ENCODE data around the gene MRFAP1. TPM values are rescaled to one million over a fixed set of nuclear protein-coding genes. Genes with fewer than 3 reads are reported as not detected.
A peak's percentile ranks its signal among the peaks of the same experiment; 100 is the strongest.
"Not testable (repeated sequence)": the region's sequence is repeated elsewhere in the genome, so short reads cannot be mapped to it uniquely, and the experiment has no call there.

The MRFAP1 gene
- total RNA-seq, 1 donor from 2014 or later: 122 TPM

DNA sequence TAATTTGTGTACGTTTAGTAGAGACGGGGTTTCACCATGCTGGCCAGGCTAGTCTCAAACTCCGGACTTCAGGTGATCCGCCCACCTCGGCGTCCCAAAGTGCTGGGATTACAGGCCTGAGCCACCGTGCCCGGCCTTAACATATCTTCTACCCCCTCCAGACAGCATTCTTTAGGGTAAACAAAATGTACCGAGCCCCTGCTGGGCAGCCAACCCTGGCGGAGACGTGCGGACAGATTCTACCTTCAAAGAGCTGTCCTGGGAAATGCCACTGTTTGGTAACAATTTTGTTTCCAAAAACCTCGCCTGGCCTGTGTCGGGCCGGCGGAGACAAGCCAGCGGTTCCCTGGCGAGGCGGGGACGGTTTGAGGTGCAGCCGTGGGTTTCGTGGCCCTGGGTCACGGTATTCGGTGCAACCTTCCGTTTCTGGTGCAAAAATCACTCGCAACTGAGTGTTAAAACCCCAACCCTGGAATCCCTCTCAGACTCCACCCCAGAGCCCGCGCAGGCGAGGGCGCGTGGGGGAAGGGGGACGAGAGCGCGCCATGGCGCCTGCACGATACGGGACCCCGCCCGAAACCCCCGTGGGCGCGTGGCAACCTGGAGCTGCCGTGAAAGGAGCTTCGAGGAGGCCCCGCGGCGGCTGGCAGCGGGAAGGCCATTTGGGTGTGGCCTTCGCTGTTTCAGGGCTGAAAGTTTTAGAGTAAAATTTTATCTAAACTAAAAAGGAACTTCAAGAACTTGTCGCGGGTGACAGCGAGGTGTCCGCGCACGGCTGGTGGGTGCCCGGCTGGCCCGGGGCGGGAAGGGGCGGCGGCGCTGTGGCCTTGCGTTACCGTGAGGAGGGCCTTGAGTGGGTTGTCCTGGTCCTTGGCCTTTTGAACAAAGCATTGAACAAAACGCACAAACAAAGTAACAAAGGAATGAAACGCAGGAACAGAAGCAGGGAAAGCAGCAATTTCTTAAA lies 17.0 kb downstream of the MRFAP1 start:
- Mint-ChIP-seq H3K4me1 (peaks cover 13% of the 10 kb centered on the region), H3K9me3 (no peaks in the 10 kb centered on the region), H3K4me3 (no peak overlapping the region), H3K27ac (no peak overlapping the region), H3K27me3 (peaks cover 24% of the 10 kb centered on the region), H3K36me3 (ENCODE audit: low read depth) (peaks cover 1% of the 10 kb centered on the region)
- intact Hi-C loops (cut with micrococcal nuclease): no loop called here
- DNase-seq: no peak

DNA sequence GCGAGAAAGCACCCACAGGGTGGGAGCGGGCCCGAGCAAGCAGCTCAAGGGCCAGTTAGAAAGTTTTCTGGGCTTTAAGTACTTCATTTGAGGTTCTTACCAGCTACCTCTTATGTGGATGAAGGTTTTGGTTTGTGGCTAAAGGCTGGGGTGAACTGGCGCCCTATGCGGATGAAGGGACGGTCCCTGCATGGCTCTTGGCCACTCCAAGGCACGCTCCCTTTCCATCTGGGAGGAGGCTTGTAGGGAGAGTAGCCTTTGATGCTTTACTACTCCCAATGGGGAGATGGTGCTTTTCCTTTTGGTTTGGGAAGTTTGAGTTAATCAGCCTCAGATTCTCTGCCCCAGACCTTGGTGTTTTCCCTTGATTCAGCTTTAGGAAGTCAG lies 17.7 kb downstream of the MRFAP1 start:
- Mint-ChIP-seq H3K9me3 (no peaks in the 10 kb centered on the region), H3K36me3 (ENCODE audit: low read depth) (peaks cover 1% of the 10 kb centered on the region), H3K4me1 (peaks cover 13% of the 10 kb centered on the region), H3K27ac (no peak overlapping the region), H3K4me3 (peak overlapping the region; percentile 74), H3K27me3 (peaks cover 31% of the 10 kb centered on the region)
- no peak for DNase-seq
- intact Hi-C loops (cut with micrococcal nuclease): no loop called here

DNA sequence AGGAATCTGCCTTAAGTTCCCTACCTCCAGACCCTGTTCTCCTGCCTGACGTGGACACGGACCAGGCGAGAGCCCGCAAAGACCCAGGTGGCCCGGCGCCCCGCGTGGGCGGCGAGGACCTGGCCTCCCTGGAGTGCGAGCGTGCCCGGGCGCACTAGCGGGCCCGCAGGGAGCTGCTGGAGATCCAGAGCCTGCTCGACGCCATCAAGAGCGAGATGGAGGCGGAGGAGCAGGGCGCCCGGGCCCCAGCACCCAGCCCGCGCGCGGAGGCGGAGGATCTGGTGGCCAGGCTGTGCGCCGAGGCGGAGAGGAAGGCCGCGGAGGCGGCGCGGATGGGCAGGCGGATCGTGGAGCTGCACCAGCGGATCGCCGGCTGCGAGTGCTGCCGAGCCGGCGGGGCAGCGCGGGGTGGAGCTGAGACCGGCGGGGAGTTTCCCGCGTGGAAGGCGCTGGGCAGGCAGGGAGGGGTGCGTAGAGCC lies 18.2 kb downstream of the MRFAP1 start:
- Mint-ChIP-seq H3K27ac (no peak overlapping the region), H3K9me3 (no peaks in the 10 kb centered on the region), H3K4me3 (peak overlapping the region; percentile 74), H3K27me3 (peaks cover 35% of the 10 kb centered on the region), H3K36me3 (ENCODE audit: low read depth) (peaks cover 1% of the 10 kb centered on the region), H3K4me1 (peaks cover 13% of the 10 kb centered on the region)
- peak; percentile 85 for DNase-seq
- intact Hi-C loops (cut with micrococcal nuclease): no loop called here

DNA sequence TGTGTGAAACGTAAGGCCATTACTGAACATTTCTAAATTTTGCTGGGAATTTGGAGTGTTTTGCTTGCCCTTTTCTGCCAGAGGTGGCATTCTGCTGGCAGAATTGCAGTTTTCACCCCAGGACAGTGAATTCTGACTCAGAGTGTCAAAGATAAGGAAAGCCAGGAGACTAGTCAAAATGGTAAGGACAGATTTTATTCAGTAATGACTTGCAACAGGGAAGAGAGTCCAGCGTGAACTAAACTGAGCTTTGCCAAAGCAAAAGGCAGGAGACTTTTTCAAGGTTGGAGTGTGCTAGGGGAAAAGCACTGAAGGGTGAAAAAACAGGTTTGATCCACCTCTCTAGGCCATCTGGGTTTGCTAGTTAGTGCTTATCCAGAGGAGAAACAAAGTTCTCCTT lies 19.4 kb downstream of the MRFAP1 start:
- Mint-ChIP-seq H3K27me3 (peaks cover 34% of the 10 kb centered on the region), H3K36me3 (ENCODE audit: low read depth) (peaks cover 1% of the 10 kb centered on the region)

DNA sequence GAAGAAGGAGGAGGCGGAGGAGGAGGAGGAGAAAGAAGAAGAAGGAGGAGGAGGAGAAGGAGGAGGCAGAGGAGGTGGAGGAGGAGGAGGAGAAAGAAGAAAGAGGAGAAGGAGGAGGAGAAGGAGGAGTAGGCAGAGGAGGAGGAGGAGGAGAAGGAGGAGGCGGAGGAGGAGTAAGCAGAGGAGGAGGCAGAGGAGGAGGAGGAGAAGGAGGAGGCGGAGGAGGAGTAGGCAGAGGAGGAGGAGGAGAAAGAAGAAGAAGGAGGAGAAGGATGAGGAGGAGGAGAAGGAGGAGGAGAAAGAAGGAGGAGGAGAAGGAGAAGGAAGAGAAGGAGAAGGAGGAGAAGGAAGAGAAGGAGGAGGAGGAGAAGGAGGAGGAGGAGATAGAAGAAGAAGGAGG lies 19.9 kb downstream of the MRFAP1 start:
- no peak for DNase-seq
- Mint-ChIP-seq H3K9me3 (no peaks in the 10 kb centered on the region), H3K36me3 (ENCODE audit: low read depth) (peaks cover 1% of the 10 kb centered on the region), H3K27me3 (peaks cover 34% of the 10 kb centered on the region), H3K4me3 (no peak overlapping the region), H3K27ac (no peak overlapping the region), H3K4me1 (peaks cover 13% of the 10 kb centered on the region)
- intact Hi-C loops (cut with micrococcal nuclease): no loop called here

More for the DNA sequence above, 19.4 kb downstream of the MRFAP1 start:
- Mint-ChIP-seq H3K4me1 (peaks cover 13% of the 10 kb centered on the region), H3K27ac (no peak overlapping the region), H3K9me3 (no peaks in the 10 kb centered on the region), H3K4me3 (no peak overlapping the region)
- intact Hi-C loops (cut with micrococcal nuclease): no loop called here
- DNase-seq: no peak

DNA sequence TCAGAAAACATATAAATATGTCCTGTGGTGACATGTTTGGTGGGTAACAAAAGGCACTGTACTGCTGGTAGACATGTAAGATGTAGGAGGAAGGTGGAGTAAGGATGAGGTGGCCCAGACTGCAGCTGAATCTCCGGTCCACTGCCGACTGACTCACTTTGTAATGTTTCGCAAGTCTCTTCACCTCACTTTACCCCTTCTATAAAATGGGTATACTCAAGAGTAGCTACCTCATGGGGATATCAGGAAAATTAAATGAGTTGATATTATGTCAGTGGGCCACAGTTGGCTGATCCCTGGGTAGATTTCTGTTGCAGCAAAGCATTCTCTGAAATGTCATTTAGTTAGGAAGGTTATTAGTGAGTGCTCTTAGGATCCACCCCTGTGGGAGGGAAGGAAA lies 22.1 kb downstream of the MRFAP1 start:
- H3K36me3 Mint-ChIP-seq (ENCODE audit: low read depth): peaks cover 1% of the 10 kb centered on the region
- DNase-seq: no peak
- no peaks in the 10 kb centered on the region for H3K9me3 Mint-ChIP-seq
- H3K27ac Mint-ChIP-seq: no peak overlapping the region
- H3K27me3 Mint-ChIP-seq: peaks cover 34% of the 10 kb centered on the region
- no peak overlapping the region for H3K4me3 Mint-ChIP-seq
- H3K4me1 Mint-ChIP-seq: peaks cover 13% of the 10 kb centered on the region
- intact Hi-C loops (cut with micrococcal nuclease): no loop called here

DNA sequence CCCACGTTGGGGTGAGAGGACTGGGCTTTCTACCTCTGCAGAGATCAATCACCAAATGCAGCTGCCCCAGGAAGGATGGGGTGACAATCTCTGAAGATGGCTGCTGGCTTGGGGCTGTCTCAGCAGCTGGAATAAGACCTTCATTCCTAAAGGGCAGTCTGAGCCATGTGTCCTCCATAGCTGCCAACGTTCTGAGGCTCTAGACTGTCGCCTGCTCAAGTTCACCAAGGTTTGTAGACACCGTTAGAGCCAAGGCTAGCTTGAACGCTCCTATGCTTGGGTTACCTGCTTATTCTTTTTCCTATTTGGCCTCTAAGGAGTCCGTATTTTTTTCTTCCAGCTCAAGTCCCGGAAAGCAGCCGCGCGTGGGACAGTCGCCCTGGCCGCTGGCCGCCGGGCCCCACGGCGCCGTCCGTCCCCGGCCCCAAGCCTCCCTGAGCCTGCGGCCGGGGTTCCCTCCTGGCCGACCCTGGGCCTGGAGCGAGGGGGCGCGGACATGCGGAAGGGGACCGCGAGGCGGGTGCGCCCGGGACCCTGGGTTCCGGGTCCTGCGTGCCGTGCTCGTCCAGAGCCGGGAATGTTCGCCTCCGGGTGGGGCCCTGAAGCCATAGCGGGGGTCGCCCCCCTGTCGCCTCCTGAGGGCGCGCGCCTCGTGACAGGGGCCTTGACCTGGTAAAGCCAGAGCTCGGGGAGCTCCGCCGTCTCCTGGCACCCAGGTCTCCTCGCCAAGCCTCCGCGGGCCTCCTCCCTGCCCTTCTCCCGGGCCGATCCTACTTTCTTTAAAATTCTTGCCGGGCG lies 23.3 kb downstream of the MRFAP1 start:
- intact Hi-C loops (cut with micrococcal nuclease): no loop called here
- peaks cover 9% of the 10 kb centered on the region for H3K4me1 Mint-ChIP-seq

DNA sequence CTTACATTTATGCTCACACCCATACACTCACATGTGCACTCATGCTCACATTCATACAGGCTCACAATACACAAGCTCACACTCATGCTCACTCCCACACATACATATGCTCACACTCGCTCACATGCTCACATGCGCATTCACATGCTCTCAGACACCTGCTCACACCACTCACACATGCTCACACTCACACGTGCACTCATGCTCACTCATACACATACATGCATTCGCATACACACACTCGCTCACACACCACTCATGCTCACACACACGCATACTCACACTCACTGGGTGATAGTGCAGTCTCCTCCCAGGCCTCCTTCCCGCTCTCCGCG lies 24.8 kb downstream of the MRFAP1 start:
- H3K9me3 Mint-ChIP-seq: no peaks in the 10 kb centered on the region
- no peak for DNase-seq
- intact Hi-C loops (cut with micrococcal nuclease): no loop called here
- H3K4me1 Mint-ChIP-seq: peaks cover 2% of the 10 kb centered on the region
- H3K4me3 Mint-ChIP-seq: no peak overlapping the region
- H3K27ac Mint-ChIP-seq: no peak overlapping the region
- H3K36me3 Mint-ChIP-seq (ENCODE audit: low read depth): peaks cover 2% of the 10 kb centered on the region
- peaks cover 27% of the 10 kb centered on the region for H3K27me3 Mint-ChIP-seq

More for the DNA sequence above, 23.3 kb downstream of the MRFAP1 start:
- peak overlapping the region; percentile 45 for H3K4me3 Mint-ChIP-seq
- H3K36me3 Mint-ChIP-seq (ENCODE audit: low read depth): peaks cover 1% of the 10 kb centered on the region
- no peak for DNase-seq
- peaks cover 33% of the 10 kb centered on the region for H3K27me3 Mint-ChIP-seq
- H3K27ac Mint-ChIP-seq: no peak overlapping the region
- H3K9me3 Mint-ChIP-seq: no peaks in the 10 kb centered on the region

DNA sequence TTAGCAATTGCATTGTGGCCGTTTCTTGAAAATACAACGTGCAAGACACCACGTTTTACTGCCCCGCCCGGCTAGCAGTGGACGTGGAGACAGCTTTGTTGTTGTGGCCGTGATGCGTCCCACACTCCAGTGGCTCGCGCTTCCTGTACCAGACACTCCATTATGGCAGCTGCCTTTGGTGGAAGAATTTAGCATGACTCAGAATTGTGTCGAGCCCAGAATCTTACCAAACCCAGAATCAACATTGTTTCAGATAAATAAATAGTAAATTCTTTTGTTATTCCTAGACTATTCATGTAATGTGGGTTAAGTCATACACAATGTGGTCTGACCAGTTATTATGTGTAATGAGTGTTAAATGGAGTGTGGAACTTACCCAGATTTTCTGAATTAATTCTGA lies 27.9 kb downstream of the MRFAP1 start:
- H3K27me3 Mint-ChIP-seq: peaks cover 5% of the 10 kb centered on the region
- intact Hi-C loops (cut with micrococcal nuclease): no loop called here
- peaks cover 3% of the 10 kb centered on the region for H3K4me1 Mint-ChIP-seq
- peaks cover 2% of the 10 kb centered on the region for H3K36me3 Mint-ChIP-seq (ENCODE audit: low read depth)
- H3K27ac Mint-ChIP-seq: no peak overlapping the region
- H3K9me3 Mint-ChIP-seq: no peaks in the 10 kb centered on the region
- DNase-seq: no peak
- H3K4me3 Mint-ChIP-seq: no peak overlapping the region

DNA sequence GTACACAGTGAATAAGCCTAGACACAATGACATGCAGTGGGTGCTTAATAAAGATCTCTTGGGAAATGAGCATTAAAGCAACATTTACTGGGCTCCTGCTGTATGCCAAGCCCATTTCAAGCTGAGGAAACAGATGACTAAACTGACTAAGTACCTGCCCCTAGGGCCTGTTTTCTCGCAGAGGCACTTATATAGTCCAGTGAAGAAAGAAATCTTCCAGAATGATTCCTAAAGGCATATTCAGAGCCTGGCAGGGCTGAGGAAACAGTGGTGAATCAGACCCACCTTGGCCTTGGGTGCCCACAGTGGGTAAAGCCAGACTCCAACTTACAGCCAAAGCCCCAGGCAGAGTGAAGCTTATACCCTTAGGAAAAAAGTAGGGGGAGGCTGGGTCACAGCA lies 31.2 kb downstream of the MRFAP1 start:
- peaks cover 27% of the 10 kb centered on the region for H3K4me1 Mint-ChIP-seq
- H3K36me3 Mint-ChIP-seq (ENCODE audit: low read depth): peaks cover 27% of the 10 kb centered on the region
- H3K4me3 Mint-ChIP-seq: no peak overlapping the region
- intact Hi-C loops (cut with micrococcal nuclease): no loop called here
- H3K27ac Mint-ChIP-seq: no peak overlapping the region
- DNase-seq: no peak
- H3K27me3 Mint-ChIP-seq: peaks cover 2% of the 10 kb centered on the region
- no peaks in the 10 kb centered on the region for H3K9me3 Mint-ChIP-seq

DNA sequence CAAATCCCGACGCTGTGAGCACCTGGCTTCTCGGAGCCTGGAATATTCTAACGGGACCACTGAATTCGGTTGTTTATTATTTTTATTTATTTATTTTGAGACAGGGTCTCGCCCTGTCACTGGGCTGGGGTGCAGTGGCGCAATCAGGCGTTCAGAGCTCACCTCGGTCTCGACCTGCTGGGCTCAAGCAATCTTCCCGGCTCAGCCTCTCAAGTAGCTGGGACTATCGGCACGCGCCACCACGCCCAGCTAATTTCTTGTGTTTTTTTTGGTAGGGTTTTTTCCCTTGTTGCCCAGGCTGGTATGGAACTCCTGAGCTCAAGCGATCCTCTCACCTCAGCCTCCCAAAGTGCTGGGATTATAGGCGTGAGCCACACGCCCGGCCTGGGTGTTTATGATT lies 31.6 kb downstream of the MRFAP1 start:
- no peak overlapping the region for H3K4me3 Mint-ChIP-seq
- no peak overlapping the region for H3K27ac Mint-ChIP-seq
- no peaks in the 10 kb centered on the region for H3K9me3 Mint-ChIP-seq
- H3K4me1 Mint-ChIP-seq: peaks cover 32% of the 10 kb centered on the region
- intact Hi-C loops (cut with micrococcal nuclease): no loop called here
- H3K36me3 Mint-ChIP-seq (ENCODE audit: low read depth): peaks cover 31% of the 10 kb centered on the region
- DNase-seq: no peak
- peaks cover 2% of the 10 kb centered on the region for H3K27me3 Mint-ChIP-seq

DNA sequence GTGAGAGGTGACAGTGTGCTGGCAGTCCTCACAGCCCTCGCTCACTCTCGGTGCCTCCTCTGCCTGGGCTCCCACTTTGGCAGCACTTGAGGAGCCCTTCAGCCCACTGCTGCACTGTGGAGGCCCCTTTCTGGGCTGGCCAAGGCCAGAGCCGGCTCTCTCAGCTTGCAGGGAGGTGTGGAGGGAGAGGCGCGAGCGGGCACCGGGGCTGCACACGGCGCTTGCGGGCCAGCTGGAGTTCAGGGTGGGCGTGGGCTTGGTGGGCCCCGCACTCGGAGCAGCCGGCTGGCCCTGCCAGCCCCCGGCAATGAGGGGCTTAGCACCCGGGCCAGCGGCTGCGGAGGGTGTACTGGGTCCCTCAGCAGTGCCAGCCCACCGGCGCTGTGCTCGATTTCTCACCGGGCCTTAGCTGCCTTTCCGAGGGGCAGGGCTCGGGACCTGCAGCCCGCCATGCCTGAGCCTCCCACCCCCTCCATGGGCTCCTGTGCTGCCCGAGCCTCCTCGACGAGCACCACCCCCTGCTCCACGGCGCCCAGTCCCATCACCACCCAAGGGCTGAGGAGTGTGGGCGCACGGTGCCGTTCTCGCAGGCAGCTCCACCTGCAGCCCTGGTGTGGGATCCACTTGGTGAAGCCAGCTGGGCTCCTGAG lies 32.2 kb downstream of the MRFAP1 start:
- intact Hi-C loops (cut with micrococcal nuclease): not testable (repeated sequence)
- H3K36me3 Mint-ChIP-seq (ENCODE audit: low read depth): peaks cover 37% of the 10 kb centered on the region

DNA sequence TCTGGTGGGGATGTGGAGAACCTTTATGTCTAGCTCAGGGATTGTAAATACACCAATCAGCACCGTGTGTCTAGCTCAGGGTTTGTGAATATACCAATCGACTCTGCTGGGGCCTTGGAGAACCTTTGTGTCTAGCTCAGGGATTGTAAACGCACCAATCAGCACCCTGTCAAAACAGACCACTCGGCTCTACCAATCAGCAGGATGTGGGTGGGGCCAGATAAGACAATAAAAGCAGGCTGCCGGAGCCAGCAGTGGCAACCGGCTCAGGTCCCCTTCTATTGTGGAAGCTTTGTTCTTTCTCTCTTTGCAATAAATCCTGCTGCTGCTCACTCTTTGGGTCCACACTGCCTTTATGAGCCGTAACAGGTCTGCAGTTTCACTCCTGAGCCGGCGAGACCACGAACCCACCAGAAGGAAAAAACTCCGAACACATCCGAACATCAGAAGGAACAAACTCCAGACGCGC lies 32.7 kb downstream of the MRFAP1 start:
- Mint-ChIP-seq H3K4me1 (peaks cover 39% of the 10 kb centered on the region), H3K4me3 (peak overlapping the region; percentile 95), H3K36me3 (ENCODE audit: low read depth) (peaks cover 39% of the 10 kb centered on the region), H3K27ac (peak overlapping the region; percentile 100)
- H3K27me3 Mint-ChIP-seq; intact Hi-C loops (cut with micrococcal nuclease); H3K9me3 Mint-ChIP-seq: not testable (repeated sequence)
- peak; percentile 84 for DNase-seq

More for the DNA sequence above, 32.2 kb downstream of the MRFAP1 start:
- H3K27me3 Mint-ChIP-seq, DNase-seq, H3K9me3 Mint-ChIP-seq, H3K4me3 Mint-ChIP-seq: not testable (repeated sequence)
- Mint-ChIP-seq H3K4me1 (peaks cover 38% of the 10 kb centered on the region), H3K27ac (peak overlapping the region; percentile 100)

Data from activated CD4-positive, alpha-beta T cell treated with anti-CD3 and anti-CD28 coated beads, Interleukin-2, amount 10 ng/mL, durations not matched to agents 24 days and 14 days (primary cell).